ENCODE results near the gene ANKDD1A. TPM values are rescaled to one million over a fixed set of nuclear protein-coding genes. Genes with fewer than 3 reads are reported as not detected.

ANKDD1A gene
- polyA plus RNA-seq, 4 donors: 4.2 to 9.5 (median 6.2) TPM

- no peak for DNase-seq (ENCODE audit: low read depth in 4 of 4, low spot score in 2 of 4)
Observed at GRCh38 chr15:64921711-64922110, 10.0 kb downstream of the ANKDD1A start.

GRCh38 chr15:64923546-64923945 lies 11.8 kb downstream of the ANKDD1A start:
- no peak for DNase-seq (ENCODE audit: low read depth in 4 of 4, low spot score in 2 of 4)

GRCh38 chr15:64925335-64926330 lies 13.9 kb downstream of the ANKDD1A start:
- no peak for DNase-seq (ENCODE audit: low read depth in 4 of 4, low spot score in 2 of 4)

GRCh38 chr15:64926661-64927060 lies 15.0 kb downstream of the ANKDD1A start:
- DNase-seq (ENCODE audit: low read depth in 4 of 4, low spot score in 2 of 4): no peak

- no peak for DNase-seq (ENCODE audit: low read depth in 4 of 4, low spot score in 2 of 4)
Observed at GRCh38 chr15:64928626-64929220, 17.0 kb downstream of the ANKDD1A start.

GRCh38 chr15:64930019-64930652 lies 18.4 kb downstream of the ANKDD1A start:
- no peak for DNase-seq (ENCODE audit: low read depth in 4 of 4, low spot score in 2 of 4)

- no peak for DNase-seq (ENCODE audit: low read depth in 4 of 4, low spot score in 2 of 4)
Observed at GRCh38 chr15:64930778-64931371, 19.2 kb downstream of the ANKDD1A start.

GRCh38 chr15:64931381-64931780 lies 19.7 kb downstream of the ANKDD1A start:
- DNase-seq (ENCODE audit: low read depth in 4 of 4, low spot score in 2 of 4): no peak

GRCh38 chr15:64934023-64934422 lies 22.3 kb downstream of the ANKDD1A start:
- no peak for DNase-seq (ENCODE audit: low read depth in 4 of 4, low spot score in 2 of 4)

- no peak for DNase-seq (ENCODE audit: low read depth in 4 of 4, low spot score in 2 of 4)
Observed at GRCh38 chr15:64938192-64938591, 26.5 kb downstream of the ANKDD1A start.

GRCh38 chr15:64942356-64942755 lies 30.7 kb downstream of the ANKDD1A start:
- no peak for DNase-seq (ENCODE audit: low read depth in 4 of 4, low spot score in 2 of 4)

- no peak for DNase-seq (ENCODE audit: low read depth in 4 of 4, low spot score in 2 of 4)
Observed at GRCh38 chr15:64943512-64944225, 32.0 kb downstream of the ANKDD1A start.

- no peak for DNase-seq (ENCODE audit: low read depth in 4 of 4, low spot score in 2 of 4)
Observed at GRCh38 chr15:64944961-64945360, 33.3 kb downstream of the ANKDD1A start.

GRCh38 chr15:64947211-64947610 lies 35.5 kb downstream of the ANKDD1A start:
- DNase-seq (ENCODE audit: low read depth in 4 of 4, low spot score in 2 of 4): no peak

GRCh38 chr15:64948916-64949315 lies 37.2 kb downstream of the ANKDD1A start:
- DNase-seq (ENCODE audit: low read depth in 4 of 4, low spot score in 2 of 4): no peak

GRCh38 chr15:64949383-64950186 lies 37.9 kb downstream of the ANKDD1A start:
- no peak for DNase-seq (ENCODE audit: low read depth in 4 of 4, low spot score in 2 of 4)

GRCh38 chr15:64950888-64951287 lies 39.2 kb downstream of the ANKDD1A start:
- DNase-seq (ENCODE audit: low read depth in 4 of 4, low spot score in 2 of 4): no peak

- no peak for DNase-seq (ENCODE audit: low read depth in 4 of 4, low spot score in 2 of 4)
Observed at GRCh38 chr15:64951777-64952418, 40.2 kb downstream of the ANKDD1A start.

- no peak for DNase-seq (ENCODE audit: low read depth in 4 of 4, low spot score in 2 of 4)
Observed at GRCh38 chr15:64954395-64954794, 42.7 kb downstream of the ANKDD1A start.
